Bone marrow (tissue), 2 donors: ENCODE measurements around the gene CAMKV.

Source experiments
- DNase-seq, 2 donors: peaks; one replicate each; lab custom pipeline; 2025; lab: John Stamatoyannopoulos, UW

The CAMKV gene

GRCh38 chr3:49896345-49896744 is 26.6 kb upstream of the CAMKV start:
- DNase-seq: no peak

- DNase-seq: no peak
Observed at GRCh38 chr3:49895791-49896190, 26.1 kb upstream of the CAMKV start.

- no peak for DNase-seq
Observed at GRCh38 chr3:49889296-49889695, 19.6 kb upstream of the CAMKV start.

GRCh38 chr3:49886922-49887265 is 17.2 kb upstream of the CAMKV start:
- no peak for DNase-seq

- no peak for DNase-seq
Observed at GRCh38 chr3:49883998-49884397, 14.3 kb upstream of the CAMKV start.

GRCh38 chr3:49882166-49882565 is 12.5 kb upstream of the CAMKV start:
- no peak for DNase-seq

GRCh38 chr3:49880581-49881315 is 11.0 kb upstream of the CAMKV start:
- no peak for DNase-seq

GRCh38 chr3:49879721-49880120 is 10.0 kb upstream of the CAMKV start:
- no peak for DNase-seq

- DNase-seq: no peak
Observed at GRCh38 chr3:49878686-49879085, 9.0 kb upstream of the CAMKV start.

- no peak for DNase-seq
Observed at GRCh38 chr3:49877716-49878115, 8.0 kb upstream of the CAMKV start.

- DNase-seq: no peak
Observed at GRCh38 chr3:49876567-49876966, 6.9 kb upstream of the CAMKV start.

GRCh38 chr3:49873623-49874022 is 3.9 kb upstream of the CAMKV start:
- no peak for DNase-seq

- no peak for DNase-seq
Observed at GRCh38 chr3:49872801-49873281, 3.1 kb upstream of the CAMKV start.

GRCh38 chr3:49871531-49872153 is 1.9 kb upstream of the CAMKV start:
- no peak for DNase-seq

- no peak for DNase-seq
Observed at GRCh38 chr3:49868862-49869466, 742 bp downstream of the CAMKV start.

GRCh38 chr3:49867871-49868321 is 1.8 kb downstream of the CAMKV start:
- DNase-seq: no peak

- no peak for DNase-seq
Observed at GRCh38 chr3:49867400-49867799, 2.3 kb downstream of the CAMKV start.

GRCh38 chr3:49865198-49865784 is 4.4 kb downstream of the CAMKV start:
- DNase-seq: no peak

- DNase-seq: no peak
Observed at GRCh38 chr3:49864505-49864904, 5.2 kb downstream of the CAMKV start.

GRCh38 chr3:49859576-49860305 is 10.0 kb downstream of the CAMKV start:
- DNase-seq: no peak

- peak; percentile 87 for DNase-seq
Observed at GRCh38 chr3:49856181-49857005, 13.3 kb downstream of the CAMKV start, which contains the start of gene TRAIP. TRAIP (minus strand) TSS chr3:49856564; CDS start chr3:49856453, 111 bp downstream.
